HG03571 (cell line): ENCODE results near the gene ZFP57.

Source experiments
- ATAC-seq: cut with Tn5 transposase; IDR thresholded peaks from one replicate; pipeline ENCODE4 v1.9.1; 2021; ENCODE audit not compliant: unreplicated experiment

Gene ZFP57

DNA sequence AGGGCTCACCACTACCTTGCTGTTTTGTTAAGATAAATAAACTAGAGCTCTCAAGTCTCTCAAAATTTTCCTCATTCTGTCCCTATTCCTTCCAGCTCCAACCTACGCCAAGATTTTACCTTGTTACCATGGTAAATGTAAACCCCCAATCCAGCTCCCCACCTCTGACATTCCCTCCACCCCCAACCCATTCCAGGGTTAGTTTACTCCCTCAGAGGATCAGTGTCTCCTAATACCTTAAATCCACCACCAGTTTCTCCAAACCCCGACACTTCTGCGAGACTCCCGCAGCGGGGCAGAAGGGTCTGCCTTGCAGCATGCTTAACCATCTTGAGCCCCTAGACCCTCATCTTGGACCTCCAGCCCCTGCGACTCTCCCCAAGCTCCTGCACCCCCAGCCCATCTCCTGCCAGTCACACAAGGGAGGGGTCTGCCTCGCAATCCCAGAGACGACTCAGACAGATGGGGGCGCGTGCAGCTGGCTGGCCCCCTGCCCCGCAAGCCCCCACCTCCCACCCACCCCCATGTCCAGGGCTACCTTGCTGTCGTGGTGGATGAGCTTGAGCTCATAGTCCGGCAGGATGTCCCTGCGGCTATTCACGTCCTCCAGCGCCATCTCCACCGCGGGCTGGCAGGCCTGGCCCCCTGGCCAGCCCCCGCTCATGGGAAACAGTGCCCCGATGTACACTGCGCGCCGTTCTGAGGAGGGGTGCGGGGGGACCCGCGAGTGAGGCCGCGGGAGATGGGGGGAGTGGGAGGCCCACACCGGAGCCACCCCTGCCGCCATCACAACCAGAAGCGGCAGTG is 53.8 kb downstream of the ZFP57 start:
- no peak for ATAC-seq

- ATAC-seq, result no peak
Observed at GRCh38 chr6:29625337-29625930, 55.5 kb downstream of the ZFP57 start.

DNA sequence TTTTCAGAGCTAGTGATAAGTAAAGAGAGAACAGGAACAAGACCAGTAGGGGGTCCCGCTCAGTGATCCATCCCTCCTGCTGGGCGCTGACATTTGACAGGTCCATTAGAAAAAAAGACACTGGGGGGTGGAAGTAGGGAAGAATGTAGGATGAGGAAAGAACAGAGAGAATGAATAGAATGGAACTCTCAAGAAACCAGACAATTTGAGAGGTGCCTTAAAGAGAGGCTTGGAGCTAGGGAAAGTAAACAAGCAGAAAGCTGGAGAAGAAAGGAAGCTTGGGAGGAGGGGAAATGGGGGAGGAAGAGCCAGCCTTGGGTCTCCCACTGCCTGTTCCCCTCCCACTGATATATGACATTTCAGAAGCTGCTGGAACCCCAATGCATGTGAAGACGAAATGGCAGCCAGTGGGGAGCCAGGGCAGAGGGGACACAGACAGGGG is 56.4 kb downstream of the ZFP57 start:
- no peak for ATAC-seq
